B cell (primary cell): Measurements from ENCODE around the gene MCEE. TPM values are rescaled to one million over a fixed set of nuclear protein-coding genes. Genes with fewer than 3 reads are reported as not detected.

Experiments
- ATAC-seq: fragments of 200-7000 bp; cut with Tn5 transposase; one replicate; pipeline ENCODE4 v1.10.0; 2021; ENCODE audit warnings: low read depth, mild to moderate bottlenecking, moderate number of reproducible peaks, moderate library complexity
- CTCF ChIA-PET: fragments of 350-600 bp; sonication (Branson Sonifier 250); formaldehyde crosslinking; loops from one replicate; lab custom pipeline; 2021; ENCODE audit warnings: antibody characterized with exemption, inconsistent platforms; lab: Charles Lee
- POLR2A ChIA-PET: fragments of 350-600 bp; sonication (Branson Sonifier 250); formaldehyde crosslinking; loops from one replicate; lab custom pipeline; 2021; ENCODE audit warnings: antibody characterized with exemption; lab: Charles Lee
- DNase-seq: peaks from one replicate; pipeline ENCODE4 v3.0.0; 2013
- H2AFZ ChIP-seq: 2 replicates; pipeline ENCODE4 v1.6.1; 2012; ENCODE audit warnings: mild to moderate bottlenecking, low read depth, low read length; ENCODE audit not compliant: insufficient read depth, poor library complexity, severe bottlenecking
- H3K27ac ChIP-seq, 2 donors: 1 replicate in 1 of 2; 2 replicates in 1 of 2; pipeline ENCODE4 v1.5.1; 2012 to 2013; ENCODE audit warnings: low read length in 2 of 2, mild to moderate bottlenecking in 2 of 2, moderate library complexity in 1 of 2
- H3K27me3 ChIP-seq, 4 experiments: fragments of 200-600 bp in 1 of 4; sonication (generic) in 1 of 4; replicated peaks in 1 of 4; 1 replicate in 2 of 4; 2 replicates in 2 of 4; pipeline versions ENCODE4 v1.6.1 to v1.7.0; 2013 to 2016; ENCODE audit warnings: low read length in 3 of 4, mild to moderate bottlenecking in 2 of 4, mixed read lengths in 1 of 4, moderate library complexity in 1 of 4; ENCODE audit not compliant: insufficient read depth in 4 of 4, control insufficient read depth in 3 of 4; ENCODE audit errors: control extremely low read depth in 1 of 4
- H3K36me3 ChIP-seq, 2 experiments: replicated peaks in 1 of 2; 1 replicate in 1 of 2; 2 replicates in 1 of 2; pipeline versions ENCODE4 v1.6.1 to v1.7.1; 2013; ENCODE audit warnings: low read length in 1 of 2; ENCODE audit not compliant: insufficient read depth in 2 of 2, control insufficient read depth in 1 of 2; ENCODE audit errors: control extremely low read depth in 1 of 2, extremely low read depth in 1 of 2
- H3K4me1 ChIP-seq, 2 donors: fragments of 200-600 bp in 1 of 2; sonication (generic) in 1 of 2; 1 replicate in 1 of 2; 2 replicates in 1 of 2; pipeline versions ENCODE4 v1.5.1 to v1.6.1; 2013 to 2017; ENCODE audit warnings: low read length in 2 of 2; ENCODE audit not compliant: control insufficient read depth in 2 of 2, insufficient read depth in 2 of 2
- H3K4me2 ChIP-seq: replicated peaks from 2 replicates; pipeline ENCODE3; 2012; ENCODE audit warnings: mild to moderate bottlenecking, low read depth, low read length; ENCODE audit not compliant: poor library complexity, severe bottlenecking
- H3K4me3 ChIP-seq, 5 experiments: fragments of 200-600 bp in 1 of 5; sonication (generic) in 1 of 5; 1 replicate in 3 of 5; 2 replicates in 2 of 5; pipeline versions ENCODE4 v1.5.1 to v1.7.0; 2011 to 2016; ENCODE audit warnings: low read length in 4 of 5, mild to moderate bottlenecking in 4 of 5, low read depth in 2 of 5, control low read depth in 1 of 5, moderate library complexity in 1 of 5; ENCODE audit not compliant: insufficient read depth in 1 of 5; ENCODE audit errors: control extremely low read depth in 1 of 5, extremely low read depth in 1 of 5
- H3K79me2 ChIP-seq: fragments of 200-600 bp; sonication (generic); one replicate; pipeline ENCODE4 v1.6.0; 2016; ENCODE audit warnings: low read length; ENCODE audit not compliant: control insufficient read depth, insufficient read depth
- H3K9ac ChIP-seq: fragments of 200-600 bp; sonication (generic); 2 replicates; pipeline ENCODE4 v1.6.1; 2017; ENCODE audit warnings: mild to moderate bottlenecking, low read length, moderate library complexity
- H3K9me3 ChIP-seq, 3 donors: one replicate each; pipeline versions ENCODE4 v1.6.1 to v1.7.1; 2013; ENCODE audit warnings: low read length in 2 of 3; ENCODE audit not compliant: control insufficient read depth in 2 of 3, insufficient read depth in 1 of 3; ENCODE audit errors: control extremely low read depth in 1 of 3
- H4K20me1 ChIP-seq: 2 replicates; pipeline ENCODE4 v1.6.0; 2012; ENCODE audit warnings: mild to moderate bottlenecking, low read length; ENCODE audit not compliant: insufficient read depth, control insufficient read depth, poor library complexity, severe bottlenecking
- H3K27ac Mint-ChIP-seq: one replicate; pipeline ENCODE4 v1.8.0; 2021; ENCODE audit warnings: mixed read lengths
- H3K27me3 Mint-ChIP-seq: one replicate; pipeline ENCODE4 v1.8.0; 2021; ENCODE audit warnings: mixed read lengths
- H3K4me1 Mint-ChIP-seq: one replicate; pipeline ENCODE4 v1.8.0; 2021; ENCODE audit warnings: mixed read lengths
- H3K4me3 Mint-ChIP-seq: one replicate; pipeline ENCODE4 v1.8.0; 2021; ENCODE audit warnings: mixed read lengths
- H3K9me3 Mint-ChIP-seq: one replicate; pipeline ENCODE4 v1.8.0; 2022; ENCODE audit warnings: mixed read lengths; ENCODE audit not compliant: insufficient read depth
- EZH2 ChIP-seq: IDR thresholded peaks from 2 replicates; pipeline ENCODE4 v1.6.1; 2012; ENCODE audit warnings: borderline replicate concordance, low read depth, mild to moderate bottlenecking, moderate library complexity, low read length; ENCODE audit not compliant: insufficient read depth, poor library complexity, severe bottlenecking
- whole genome bisulfite sequencing: methylation state at CpG from one replicate; pipeline ENCODE4 v1.1.5; 2013; ENCODE audit warnings: missing lambda C conversion rate; ENCODE audit not compliant: insufficient coverage; 5-methylcytosine and 5-hydroxymethylcytosine counted together
- intact Hi-C: fragments of 100-400 bp; cut with micrococcal nuclease; formaldehyde crosslinking; loops from one replicate; pipeline ENCODE4 v1.10.0; 2022
- polyA plus RNA-seq: library from polyadenylated mRNA; depleted of rRNA; stranded (reverse); fragments of >200 nt; gene quantifications from 2 replicates; pipeline ENCODE4 v1.2.3, GENCODE V29; 2012
- total RNA-seq, 2 donors: library from RNA; stranded (reverse); fragments of 120-200 nt in 1 of 2; gene quantifications; 1 replicate in 1 of 2; 2 replicates in 1 of 2; pipeline versions ENCODE4 v1.2.3 to v1.2.4, GENCODE V29; 2013 to 2022
- TF ChIP-seq, protein P1 (sequence below): fragments of 200-600 bp; IDR thresholded peaks from one replicate; pipeline ENCODE4 v1.8.0; 2022; ENCODE audit warnings: antibody characterized with exemption, mild to moderate bottlenecking

Gene MCEE
- total and polyA plus RNA-seq, 2 donors (not counting 1 experiment from before 2014, with no cell fraction given): 13.1 to 17.6 TPM

DNA sequence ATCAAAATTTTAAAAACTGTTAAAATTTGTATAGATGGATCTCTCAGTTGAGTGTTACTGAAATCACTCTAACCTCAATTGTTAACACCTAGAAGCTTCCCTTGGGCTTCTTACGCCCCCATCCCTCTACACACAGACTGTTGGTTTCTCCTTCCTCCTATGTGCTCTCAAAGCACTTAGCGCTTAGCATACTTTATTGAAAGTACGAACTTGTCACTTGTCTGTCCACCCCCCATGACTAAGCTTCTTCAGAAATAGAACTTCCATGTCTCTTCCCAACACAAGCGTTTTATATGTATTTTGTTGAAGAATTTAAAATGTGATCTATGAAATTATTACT lies 846 bp upstream of the MCEE start:
- Mint-ChIP-seq H3K27me3 (no peaks in the 10 kb centered on the region), H3K27ac (no peak overlapping the region), H3K9me3 (no peaks in the 10 kb centered on the region), H3K4me1 (peaks cover 19% of the 10 kb centered on the region), H3K4me3 (no peak overlapping the region)
- no peak for ATAC-seq
- DNase-seq: no peak
- ChIA-PET POLR2A (interaction anchor here (0.7 to 2.9 kb wide), 4 partner anchors 61 to 201 kb away, joined by 3 to 52 read pairs (median 4); partner anchors contain the start of genes NAGK and ZNF638), CTCF (interaction anchor here (0.7 to 2.5 kb wide), 8 partner anchors 60 to 363 kb away, joined by 3 to 11 read pairs (median 5); partner anchors contain the start of genes ADD2, NAGK, PAIP2B and ZNF638)
- H3K79me2 ChIP-seq: peaks cover 39% of the 10 kb centered on the region
- intact Hi-C loops: loop anchor here (1.0 to 10.0 kb wide), 7 partner anchors 59 to 200 kb away; partner anchors contain the start of genes NAGK, PAIP2B, TEX261 and ZNF638
- H3K4me1 ChIP-seq: peaks cover 20 to 25% of the 10 kb centered on the region in 2 donors
- H3K36me3 ChIP-seq: peaks cover 4 to 12% of the 10 kb centered on the region in 2 experiments
- no peak for TF ChIP-seq EZH2
- TF ChIP-seq, protein P1, sequence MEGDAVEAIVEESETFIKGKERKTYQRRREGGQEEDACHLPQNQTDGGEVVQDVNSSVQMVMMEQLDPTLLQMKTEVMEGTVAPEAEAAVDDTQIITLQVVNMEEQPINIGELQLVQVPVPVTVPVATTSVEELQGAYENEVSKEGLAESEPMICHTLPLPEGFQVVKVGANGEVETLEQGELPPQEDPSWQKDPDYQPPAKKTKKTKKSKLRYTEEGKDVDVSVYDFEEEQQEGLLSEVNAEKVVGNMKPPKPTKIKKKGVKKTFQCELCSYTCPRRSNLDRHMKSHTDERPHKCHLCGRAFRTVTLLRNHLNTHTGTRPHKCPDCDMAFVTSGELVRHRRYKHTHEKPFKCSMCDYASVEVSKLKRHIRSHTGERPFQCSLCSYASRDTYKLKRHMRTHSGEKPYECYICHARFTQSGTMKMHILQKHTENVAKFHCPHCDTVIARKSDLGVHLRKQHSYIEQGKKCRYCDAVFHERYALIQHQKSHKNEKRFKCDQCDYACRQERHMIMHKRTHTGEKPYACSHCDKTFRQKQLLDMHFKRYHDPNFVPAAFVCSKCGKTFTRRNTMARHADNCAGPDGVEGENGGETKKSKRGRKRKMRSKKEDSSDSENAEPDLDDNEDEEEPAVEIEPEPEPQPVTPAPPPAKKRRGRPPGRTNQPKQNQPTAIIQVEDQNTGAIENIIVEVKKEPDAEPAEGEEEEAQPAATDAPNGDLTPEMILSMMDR: no peak
- no peaks in the 10 kb centered on the region for H4K20me1 ChIP-seq
- H3K9ac ChIP-seq: peak overlapping the region; percentile 84
- 8% methylated on average over 2 of the region's 4 CpGs for WGBS
- no peaks in the 10 kb centered on the region for H3K9me3 ChIP-seq
- peak overlapping the region; percentile 93 for H2AFZ ChIP-seq
- peak overlapping the region; percentile 83 for H3K4me2 ChIP-seq
- peak overlapping the region; percentile 82 to 97 (median 90) for H3K4me3 ChIP-seq
- H3K27me3 ChIP-seq: no peaks in the 10 kb centered on the region
- H3K27ac ChIP-seq: peak overlapping the region; percentile 73 to 81

DNA sequence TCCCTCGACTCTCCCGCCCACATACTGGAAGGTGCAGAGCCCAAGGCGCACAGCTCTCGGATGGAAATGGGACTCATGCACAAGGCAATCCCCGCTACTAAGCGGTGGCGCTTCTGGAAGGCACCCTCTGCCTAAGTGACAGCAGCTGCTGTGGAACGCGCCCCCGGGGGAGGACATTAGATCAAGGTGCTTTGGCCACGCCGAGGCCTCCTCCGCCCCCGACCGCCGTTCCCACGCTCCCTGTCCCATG lies 202 bp downstream of the MCEE start:
- H3K9ac ChIP-seq: peak overlapping the region; percentile 84
- H3K27ac Mint-ChIP-seq: no peak overlapping the region

More for the DNA sequence above, 202 bp downstream of the MCEE start:
- TF ChIP-seq, protein P1: no peak
- no peak for TF ChIP-seq EZH2
- H3K9me3 ChIP-seq: no peaks in the 10 kb centered on the region
- H3K4me2 ChIP-seq: peak overlapping the region; percentile 83
- intact Hi-C loops: loop anchor here (1.0 to 10.0 kb wide), 7 partner anchors 58 to 201 kb away; partner anchors contain the start of genes NAGK, PAIP2B, TEX261 and ZNF638
- no peaks in the 10 kb centered on the region for H4K20me1 ChIP-seq
- ChIA-PET CTCF (interaction anchor here (0.8 to 2.5 kb wide), 7 partner anchors 25 to 362 kb away, joined by 3 to 11 read pairs (median 4); partner anchors contain the start of genes ADD2 and NAGK), POLR2A (interaction anchor here (1.3 to 2.9 kb wide), 3 partner anchors 60 to 202 kb away, joined by 3 to 52 read pairs (median 4); partner anchors contain the start of genes NAGK and ZNF638)
- DNase-seq: no peak
- H3K4me1 Mint-ChIP-seq: peaks cover 19% of the 10 kb centered on the region
- peak overlapping the region; percentile 73 to 81 for H3K27ac ChIP-seq
- WGBS: under 1% methylated on average over 17 of the region's 17 CpGs
- peak overlapping the region; percentile 82 to 97 (median 90) for H3K4me3 ChIP-seq
- H2AFZ ChIP-seq: peak overlapping the region; percentile 93
- no peaks in the 10 kb centered on the region for H3K27me3 Mint-ChIP-seq
- H3K27me3 ChIP-seq: no peaks in the 10 kb centered on the region
- peaks cover 4 to 8% of the 10 kb centered on the region in 2 experiments for H3K36me3 ChIP-seq
- H3K4me3 Mint-ChIP-seq: no peak overlapping the region
- peaks cover 20 to 25% of the 10 kb centered on the region in 2 donors for H3K4me1 ChIP-seq
- peaks cover 42% of the 10 kb centered on the region for H3K79me2 ChIP-seq
- peak; percentile 35 for ATAC-seq
- H3K9me3 Mint-ChIP-seq: no peaks in the 10 kb centered on the region
